HT-29 (cell line): ENCODE results near the gene NPAS1. TPM values are rescaled to one million over a fixed set of nuclear protein-coding genes. Genes with fewer than 3 reads are reported as not detected.
A peak's percentile ranks its signal among the peaks of the same experiment; 100 is the strongest.

ENCODE experiments used
- DNase-seq: peaks from one replicate; pipeline ENCODE4 v3.0.0-alpha.2; 2015; ENCODE audit warnings: low spot score
- total RNA-seq: library from RNA; depleted of rRNA; stranded (reverse); fragments of >200 nt; shearing (Covaris generic); gene quantifications from 2 replicates; pipeline ENCODE4 v1.2.3, GENCODE V29; 2014

Gene NPAS1
- total RNA-seq, 1 experiment from 2014 or later: not detected

- DNase-seq: peak; percentile 97
These were observed 6.6 kb upstream of the NPAS1 start for GRCh38 chr19:47013041-47013517.

- DNase-seq: no peak
These were observed 714 bp upstream of the NPAS1 start for GRCh38 chr19:47018923-47019322.

- no peak for DNase-seq
These were observed 632 bp downstream of the NPAS1 start for GRCh38 chr19:47020132-47020805.

- DNase-seq: no peak
These were observed 1.4 kb downstream of the NPAS1 start for GRCh38 chr19:47020992-47021496.

GRCh38 chr19:47021536-47022139, 2.0 kb downstream of the NPAS1 start:
- DNase-seq: no peak

- DNase-seq: no peak
These were observed 2.5 kb downstream of the NPAS1 start for GRCh38 chr19:47022140-47022536.

- DNase-seq: no peak
These were observed 3.2 kb downstream of the NPAS1 start for GRCh38 chr19:47022541-47023447.

GRCh38 chr19:47023448-47023794, 3.8 kb downstream of the NPAS1 start:
- no peak for DNase-seq

- no peak for DNase-seq
These were observed 4.9 kb downstream of the NPAS1 start for GRCh38 chr19:47024502-47024901.

- DNase-seq: no peak
These were observed 6.5 kb downstream of the NPAS1 start for GRCh38 chr19:47026156-47026555.

- no peak for DNase-seq
These were observed 7.3 kb downstream of the NPAS1 start for GRCh38 chr19:47026889-47027288.

GRCh38 chr19:47027586-47028088, 8.0 kb downstream of the NPAS1 start:
- no peak for DNase-seq

GRCh38 chr19:47028195-47028601, 8.6 kb downstream of the NPAS1 start:
- no peak for DNase-seq

- peak; percentile 90 for DNase-seq
These were observed 12.7 kb downstream of the NPAS1 start for GRCh38 chr19:47032171-47032811.

GRCh38 chr19:47035127-47036096, 15.8 kb downstream of the NPAS1 start:
- peak; percentile 97 for DNase-seq

GRCh38 chr19:47036097-47036651, 16.5 kb downstream of the NPAS1 start:
- no peak for DNase-seq

GRCh38 chr19:47037766-47038165, 18.1 kb downstream of the NPAS1 start:
- no peak for DNase-seq

GRCh38 chr19:47039239-47039874, 19.7 kb downstream of the NPAS1 start:
- DNase-seq: no peak

GRCh38 chr19:47040869-47041268, 21.2 kb downstream of the NPAS1 start:
- no peak for DNase-seq
